ENCODE data around the gene HNF1B. TPM values are rescaled to one million over a fixed set of nuclear protein-coding genes. Genes with fewer than 3 reads are reported as not detected.

The HNF1B gene
- total and polyA plus RNA-seq, 3 experiments from 2014 or later: 0.22 to 0.73 TPM; not detected in 1

DNA sequence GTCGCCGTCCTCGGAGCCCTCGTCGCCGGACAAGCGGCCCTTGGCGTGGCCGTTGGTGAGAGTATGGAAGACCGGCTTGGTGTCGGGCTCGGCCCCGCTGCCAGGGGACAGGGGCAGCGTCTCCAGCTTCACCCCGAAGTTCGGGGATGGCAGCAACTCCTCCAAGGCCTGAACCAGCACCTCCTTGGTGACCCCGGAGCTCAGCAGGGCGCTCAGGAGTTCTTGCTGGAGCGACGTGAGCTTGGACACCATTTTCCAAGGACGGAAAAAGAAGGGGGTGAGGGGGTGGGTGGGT lies 279 bp downstream of the HNF1B start:
- Mint-ChIP-seq H3K36me3 (no peaks in the 10 kb centered on the region), H3K27me3 (peaks cover 54 to 85% of the 10 kb centered on the region in 2 donors), H3K4me1 (peaks cover 19 to 40% (median 26%) of the 10 kb centered on the region in 3 donors), H3K4me3 (peak overlapping the region in 5 of 7 donors; percentile 27 to 62 (median 44)), H3K27ac (no peak overlapping the region), H3K9me3 (no peaks in the 10 kb centered on the region)
- Histone ChIP-seq H3K27ac (ENCODE audit: low read depth, low read length) (no peak overlapping the region), H3K27me3 (ENCODE audit: insufficient read depth, low read length, poor library complexity, severe bottlenecking) (peaks cover 55% of the 10 kb centered on the region), H3K9me3 (ENCODE audit: low read length) (no peaks in the 10 kb centered on the region), H3K4me1 (ENCODE audit: insufficient read depth, low read length) (peaks cover 32% of the 10 kb centered on the region), H3K36me3 (ENCODE audit: insufficient read depth, low read length) (no peaks in the 10 kb centered on the region), H3K4me3 (ENCODE audit: low read length) (no peak overlapping the region)
- DNase-seq: no peak
- POLR2A ChIA-PET: no interaction called here
- CTCF ChIA-PET: no interaction called here

DNA sequence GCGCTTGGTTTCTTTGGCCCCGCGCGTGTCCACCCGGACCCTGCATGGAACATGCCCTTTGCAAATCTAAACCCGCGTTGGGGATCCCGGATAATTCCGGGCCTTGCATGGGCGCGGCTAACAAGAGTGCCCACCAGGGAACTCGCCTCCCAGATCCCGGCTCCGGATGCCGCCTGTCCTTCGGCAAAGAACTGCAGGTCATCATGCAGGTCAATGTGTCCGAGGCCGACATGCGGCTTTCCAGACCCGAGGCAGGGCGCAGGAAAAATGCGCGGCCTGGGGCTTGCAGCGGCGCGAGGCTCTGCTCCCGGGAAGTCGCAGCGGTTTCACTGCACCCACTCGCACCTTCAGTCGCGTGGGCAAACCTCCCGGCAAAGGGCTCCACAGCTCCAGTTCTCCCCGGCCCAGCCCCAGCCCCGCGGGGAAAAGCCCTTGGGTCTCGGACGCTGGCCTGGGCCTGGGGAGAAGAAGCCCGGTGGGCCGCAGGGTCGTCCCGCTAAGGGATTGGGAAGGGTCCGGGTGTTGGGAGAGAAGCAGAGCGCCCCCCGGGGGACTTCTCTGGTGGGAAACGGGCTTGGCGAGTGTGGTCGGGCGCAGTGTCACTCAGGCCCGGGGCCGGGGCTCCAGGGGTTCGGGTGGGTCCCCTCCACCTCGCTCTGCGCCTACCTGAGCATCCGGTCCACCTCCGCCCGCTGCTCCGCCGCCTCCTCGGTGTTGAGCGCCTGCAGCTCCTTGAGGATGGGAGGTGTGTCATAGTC lies 805 bp downstream of the HNF1B start:
- POLR2A ChIA-PET: no interaction called here
- H3K27ac Mint-ChIP-seq: no peak overlapping the region
- H3K4me3 Mint-ChIP-seq: peak overlapping the region; percentile 8 to 73 (median 45)
- CTCF ChIA-PET: no interaction called here
- peaks cover 19 to 40% (median 26%) of the 10 kb centered on the region in 3 donors for H3K4me1 Mint-ChIP-seq
- no peaks in the 10 kb centered on the region for H3K36me3 Mint-ChIP-seq
- peak in 1 of 5 donors; percentile 4 for DNase-seq
- H3K9me3 Mint-ChIP-seq: no peaks in the 10 kb centered on the region
- Histone ChIP-seq H3K27ac (ENCODE audit: low read depth, low read length) (no peak overlapping the region), H3K27me3 (ENCODE audit: insufficient read depth, low read length, poor library complexity, severe bottlenecking) (peaks cover 61% of the 10 kb centered on the region), H3K36me3 (ENCODE audit: insufficient read depth, low read length) (no peaks in the 10 kb centered on the region), H3K4me1 (ENCODE audit: insufficient read depth, low read length) (peaks cover 32% of the 10 kb centered on the region), H3K9me3 (ENCODE audit: low read length) (no peaks in the 10 kb centered on the region), H3K4me3 (ENCODE audit: low read length) (no peak overlapping the region)
- peaks cover 60 to 88% of the 10 kb centered on the region in 2 donors for H3K27me3 Mint-ChIP-seq

DNA sequence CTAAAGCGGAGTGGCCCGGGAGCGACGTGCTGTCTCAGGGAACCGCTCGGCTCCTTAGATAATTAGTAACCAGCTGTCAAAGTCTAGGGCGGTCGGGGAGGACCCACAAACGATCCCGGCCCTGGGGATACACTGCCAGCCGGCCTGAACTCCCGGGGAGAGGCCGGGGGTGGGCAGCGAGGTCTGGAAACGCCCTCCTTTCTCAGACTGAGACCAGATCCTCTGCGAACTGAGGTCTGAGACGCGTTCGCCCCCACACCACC lies 1.3 kb downstream of the HNF1B start:
- Histone ChIP-seq H3K4me3 (ENCODE audit: low read length) (no peak overlapping the region), H3K27ac (ENCODE audit: low read depth, low read length) (no peak overlapping the region), H3K9me3 (ENCODE audit: low read length) (no peaks in the 10 kb centered on the region), H3K27me3 (ENCODE audit: insufficient read depth, low read length, poor library complexity, severe bottlenecking) (peaks cover 63% of the 10 kb centered on the region), H3K36me3 (ENCODE audit: insufficient read depth, low read length) (no peaks in the 10 kb centered on the region), H3K4me1 (ENCODE audit: insufficient read depth, low read length) (peaks cover 32% of the 10 kb centered on the region)
- POLR2A ChIA-PET: no interaction called here
- CTCF ChIA-PET: no interaction called here
- Mint-ChIP-seq H3K27me3 (peaks cover 63 to 90% of the 10 kb centered on the region in 2 donors), H3K27ac (no peak overlapping the region), H3K9me3 (no peaks in the 10 kb centered on the region), H3K4me1 (peaks cover 19 to 40% (median 26%) of the 10 kb centered on the region in 3 donors), H3K36me3 (no peaks in the 10 kb centered on the region), H3K4me3 (peak overlapping the region in 6 of 7 donors; percentile 28 to 73 (median 66))
- peak in 1 of 5 donors; percentile 1 for DNase-seq

DNA sequence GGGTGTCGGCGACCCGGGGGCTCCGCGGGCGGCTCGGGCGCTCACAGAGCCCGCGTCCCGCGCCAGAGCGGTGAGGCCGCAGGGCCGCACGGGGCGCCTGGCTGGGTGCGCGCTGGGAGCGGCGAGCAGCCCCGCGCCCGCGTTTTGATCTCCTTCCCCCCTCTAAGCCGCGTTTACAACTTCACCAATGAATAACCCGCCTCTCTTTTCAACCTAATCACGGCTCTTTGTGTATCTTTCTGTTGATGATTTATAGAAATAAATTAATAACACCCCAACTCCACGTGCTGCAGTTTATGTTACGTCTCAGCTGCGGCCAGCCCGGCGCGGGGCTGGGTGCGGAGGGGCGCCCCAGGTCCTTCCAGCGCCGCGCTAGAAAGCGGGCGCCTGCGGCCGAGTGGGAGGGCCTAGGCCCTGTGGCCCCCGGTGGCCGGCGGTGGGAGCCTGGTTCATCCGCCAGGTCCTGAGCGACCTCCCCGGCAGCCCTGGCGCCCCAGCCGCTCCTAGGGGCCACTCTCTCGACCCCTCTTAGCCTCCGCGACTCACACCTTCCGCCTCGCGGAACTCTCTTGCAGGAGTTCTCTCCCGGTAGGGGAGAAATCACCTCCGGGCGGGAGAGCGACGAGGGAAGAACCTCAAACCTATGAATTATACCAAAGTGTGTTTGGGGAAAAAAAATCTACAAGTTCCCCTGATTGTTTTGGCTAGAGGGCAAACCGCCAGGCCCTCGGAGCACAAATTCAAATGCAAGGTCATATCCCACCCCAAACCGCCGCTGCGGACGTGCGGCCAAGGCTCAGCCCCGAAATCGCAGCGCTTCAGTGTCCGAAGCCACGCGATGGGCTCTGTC lies 1.9 kb downstream of the HNF1B start:
- H3K4me3 Mint-ChIP-seq: peak overlapping the region; percentile 54 to 73 (median 68)
- peaks cover 69 to 92% of the 10 kb centered on the region in 2 donors for H3K27me3 Mint-ChIP-seq
- Histone ChIP-seq H3K4me3 (ENCODE audit: low read length) (no peak overlapping the region), H3K9me3 (ENCODE audit: low read length) (no peaks in the 10 kb centered on the region), H3K27ac (ENCODE audit: low read depth, low read length) (no peak overlapping the region), H3K4me1 (ENCODE audit: insufficient read depth, low read length) (peaks cover 32% of the 10 kb centered on the region), H3K36me3 (ENCODE audit: insufficient read depth, low read length) (no peaks in the 10 kb centered on the region), H3K27me3 (ENCODE audit: insufficient read depth, low read length, poor library complexity, severe bottlenecking) (peaks cover 67% of the 10 kb centered on the region)
- CTCF ChIA-PET: no interaction called here
- H3K36me3 Mint-ChIP-seq: no peaks in the 10 kb centered on the region
- peak in 1 of 5 donors; percentile 10 for DNase-seq
- H3K27ac Mint-ChIP-seq: peak overlapping the region in 1 of 8 donors; percentile 24
- peaks cover 19 to 40% (median 26%) of the 10 kb centered on the region in 3 donors for H3K4me1 Mint-ChIP-seq
- H3K9me3 Mint-ChIP-seq: no peaks in the 10 kb centered on the region
- POLR2A ChIA-PET: no interaction called here

DNA sequence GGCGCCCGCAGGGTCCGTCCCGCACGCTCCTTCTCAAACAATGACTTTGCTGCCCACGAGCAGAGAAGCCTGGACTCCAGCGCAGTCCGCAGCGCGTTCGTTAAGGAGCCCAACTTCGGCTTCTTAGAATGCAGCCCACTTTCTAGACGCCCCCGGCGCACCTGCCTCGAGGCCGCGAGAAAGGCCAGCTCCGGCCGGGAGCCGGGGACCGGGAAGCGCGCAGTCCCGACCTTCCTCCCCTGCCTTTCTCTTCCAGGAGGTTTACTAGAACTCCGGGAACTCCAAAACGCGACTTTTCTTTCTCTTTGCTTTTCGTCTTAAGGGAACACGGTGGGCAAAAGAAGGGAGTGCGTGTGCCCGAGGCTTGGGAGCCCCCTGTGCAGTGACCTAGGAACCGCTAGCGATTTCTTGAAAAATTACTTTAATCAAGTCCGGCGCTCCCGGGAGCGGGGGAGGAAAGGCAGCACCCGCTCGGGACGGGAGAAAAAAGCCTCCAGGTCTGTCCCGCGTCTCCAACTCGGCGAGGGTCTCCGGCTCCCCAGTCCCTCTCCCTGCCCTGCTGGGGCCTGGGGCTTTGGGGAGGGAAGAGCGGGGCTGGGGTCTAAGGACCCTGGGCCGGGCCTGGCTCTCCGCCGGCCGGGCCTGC lies 2.6 kb downstream of the HNF1B start:
- peaks cover 32% of the 10 kb centered on the region for H3K4me1 ChIP-seq (ENCODE audit: insufficient read depth, low read length)
- H3K4me3 Mint-ChIP-seq: peak overlapping the region in 5 of 7 donors; percentile 48 to 66 (median 60)
- CTCF ChIA-PET: no interaction called here
- H3K9me3 Mint-ChIP-seq: no peaks in the 10 kb centered on the region
- no peak overlapping the region for H3K4me3 ChIP-seq (ENCODE audit: low read length)
- H3K4me1 Mint-ChIP-seq: peaks cover 19 to 40% (median 26%) of the 10 kb centered on the region in 3 donors
- H3K27me3 ChIP-seq (ENCODE audit: insufficient read depth, low read length, poor library complexity, severe bottlenecking): peaks cover 65% of the 10 kb centered on the region
- H3K9me3 ChIP-seq (ENCODE audit: low read length): no peaks in the 10 kb centered on the region
- POLR2A ChIA-PET: no interaction called here
- no peak overlapping the region for H3K27ac Mint-ChIP-seq
- no peak overlapping the region for H3K27ac ChIP-seq (ENCODE audit: low read depth, low read length)
- peaks cover 67 to 89% of the 10 kb centered on the region in 2 donors for H3K27me3 Mint-ChIP-seq
- DNase-seq: peak in 1 of 5 donors; percentile 1
- H3K36me3 ChIP-seq (ENCODE audit: insufficient read depth, low read length): no peaks in the 10 kb centered on the region
- H3K36me3 Mint-ChIP-seq: no peaks in the 10 kb centered on the region

DNA sequence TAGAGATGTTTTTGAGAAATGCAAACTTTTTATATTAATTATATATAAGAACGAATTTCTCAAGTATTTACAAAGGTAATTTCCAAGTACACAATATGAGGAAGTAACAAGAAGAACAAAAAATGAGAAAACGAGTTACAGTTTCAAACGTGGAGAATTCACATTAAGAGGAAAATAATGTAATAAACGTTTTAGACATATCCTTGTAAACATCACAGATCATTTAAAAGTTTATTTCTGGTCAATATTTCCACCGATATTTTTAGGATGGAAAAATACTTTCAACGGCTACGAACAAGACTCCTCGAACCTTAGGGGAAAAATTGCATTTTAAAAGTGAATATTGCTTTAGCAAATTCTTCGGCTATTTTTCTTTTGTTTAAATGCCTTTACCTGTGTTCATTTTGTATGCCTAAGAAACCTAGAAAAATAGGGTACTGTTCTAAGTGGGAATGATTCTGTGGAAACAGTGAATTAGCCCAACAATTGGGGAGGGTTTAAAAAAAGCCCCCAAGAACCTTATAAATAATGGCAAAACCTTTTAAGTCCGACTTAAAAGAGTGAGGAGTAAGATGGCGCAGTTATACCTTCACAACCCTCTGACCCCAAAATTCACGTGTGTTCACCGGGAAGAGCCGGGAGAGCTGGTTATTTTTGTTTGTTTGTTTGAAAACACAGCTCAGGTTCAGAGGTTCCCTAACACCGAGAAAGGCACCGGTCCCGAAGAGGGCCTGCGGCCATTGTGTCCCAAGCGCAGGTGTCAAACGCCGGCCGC lies 3.3 kb downstream of the HNF1B start:
- POLR2A ChIA-PET: no interaction called here
- H3K27ac Mint-ChIP-seq: no peak overlapping the region
- H3K9me3 ChIP-seq (ENCODE audit: low read length): no peaks in the 10 kb centered on the region
- H3K4me3 Mint-ChIP-seq: peak overlapping the region in 4 of 7 donors; percentile 15 to 63 (median 32)
- no peak for DNase-seq
- no peaks in the 10 kb centered on the region for H3K9me3 Mint-ChIP-seq
- H3K27ac ChIP-seq (ENCODE audit: low read depth, low read length): no peak overlapping the region
- CTCF ChIA-PET: no interaction called here
- no peaks in the 10 kb centered on the region for H3K36me3 Mint-ChIP-seq
- no peaks in the 10 kb centered on the region for H3K36me3 ChIP-seq (ENCODE audit: insufficient read depth, low read length)
- H3K4me1 ChIP-seq (ENCODE audit: insufficient read depth, low read length): peaks cover 32% of the 10 kb centered on the region
- H3K4me3 ChIP-seq (ENCODE audit: low read length): no peak overlapping the region
- H3K27me3 ChIP-seq (ENCODE audit: insufficient read depth, low read length, poor library complexity, severe bottlenecking): peaks cover 66% of the 10 kb centered on the region
- peaks cover 19 to 40% (median 26%) of the 10 kb centered on the region in 3 donors for H3K4me1 Mint-ChIP-seq
- H3K27me3 Mint-ChIP-seq: peaks cover 63 to 89% of the 10 kb centered on the region in 2 donors

DNA sequence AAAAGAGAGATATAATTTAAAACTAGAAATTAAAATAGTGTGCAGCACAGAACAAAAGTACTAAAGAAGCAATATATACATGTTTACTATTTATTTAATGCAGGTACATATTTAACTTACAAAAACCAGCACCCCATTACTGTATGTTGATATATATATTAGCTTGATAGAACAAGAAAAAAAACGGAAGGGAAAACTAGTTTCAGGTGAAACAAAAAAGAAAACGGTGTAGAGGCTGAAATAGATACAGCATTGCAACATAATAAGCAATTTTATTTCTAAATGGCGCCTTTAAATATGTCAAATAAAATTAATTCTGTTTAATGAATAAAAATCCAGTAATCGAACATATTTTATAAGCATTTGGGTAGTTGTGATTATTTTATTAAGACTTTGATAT lies 3.9 kb downstream of the HNF1B start:
- Histone ChIP-seq H3K27me3 (ENCODE audit: insufficient read depth, low read length, poor library complexity, severe bottlenecking) (peaks cover 65% of the 10 kb centered on the region), H3K27ac (ENCODE audit: low read depth, low read length) (no peak overlapping the region), H3K9me3 (ENCODE audit: low read length) (no peaks in the 10 kb centered on the region), H3K4me1 (ENCODE audit: insufficient read depth, low read length) (peaks cover 32% of the 10 kb centered on the region), H3K36me3 (ENCODE audit: insufficient read depth, low read length) (no peaks in the 10 kb centered on the region), H3K4me3 (ENCODE audit: low read length) (no peak overlapping the region)
- ChIA-PET CTCF (no interaction called here), POLR2A (no interaction called here)
- H3K4me3 Mint-ChIP-seq: peak overlapping the region in 1 of 7 donors; percentile 12
- no peak overlapping the region for H3K27ac Mint-ChIP-seq
- no peaks in the 10 kb centered on the region for H3K9me3 Mint-ChIP-seq
- H3K27me3 Mint-ChIP-seq: peaks cover 62 to 90% of the 10 kb centered on the region in 2 donors
- DNase-seq: no peak
- peaks cover 19 to 40% (median 26%) of the 10 kb centered on the region in 3 donors for H3K4me1 Mint-ChIP-seq
- H3K36me3 Mint-ChIP-seq: no peaks in the 10 kb centered on the region
